Hepatocyte (in vitro differentiated cells): Measurements from ENCODE around the gene PRKAG2. TPM values are rescaled to one million over a fixed set of nuclear protein-coding genes. Genes with fewer than 3 reads are reported as not detected.
A peak's percentile ranks its signal among the peaks of the same experiment; 100 is the strongest.

Experiments used
- DNase-seq: peaks from one replicate; pipeline ENCODE4 v3.0.0-alpha.2; 2016; ENCODE audit warnings: low spot score
- H2AFZ ChIP-seq: fragments of 200-600 bp; sonication (generic); 2 replicates; pipeline ENCODE4 v1.6.0; 2016; ENCODE audit warnings: antibody characterized with exemption, mild to moderate bottlenecking
- H3K27ac ChIP-seq: fragments of 200-600 bp; sonication (generic); 2 replicates; pipeline ENCODE4 v1.5.1; 2016; ENCODE audit warnings: mild to moderate bottlenecking
- H3K27me3 ChIP-seq: fragments of 200-600 bp; sonication (generic); 2 replicates; pipeline ENCODE4 v1.6.1; 2016
- H3K36me3 ChIP-seq: fragments of 200-600 bp; sonication (generic); replicated peaks from 2 replicates; pipeline ENCODE4 v1.5.1; 2016; ENCODE audit warnings: low read depth; ENCODE audit not compliant: insufficient read depth
- H3K4me1 ChIP-seq: fragments of 200-600 bp; sonication (generic); 2 replicates; pipeline ENCODE4 v1.5.1; 2016; ENCODE audit warnings: mild to moderate bottlenecking, moderate library complexity; ENCODE audit not compliant: insufficient read depth
- H3K4me2 ChIP-seq: fragments of 200-600 bp; sonication (generic); 2 replicates; pipeline ENCODE4 v1.6.0; 2016
- H3K4me3 ChIP-seq: fragments of 200-600 bp; sonication (generic); 2 replicates; pipeline ENCODE4 v1.5.1; 2016; ENCODE audit warnings: mild to moderate bottlenecking
- H3K79me2 ChIP-seq: fragments of 200-600 bp; sonication (generic); 2 replicates; pipeline ENCODE4 v1.6.0; 2017; ENCODE audit warnings: mild to moderate bottlenecking
- H3K9me2 ChIP-seq: fragments of 200-600 bp; sonication (generic); replicated peaks from 2 replicates; pipeline ENCODE4 v1.6.0; 2017; ENCODE audit warnings: mild to moderate bottlenecking; ENCODE audit not compliant: insufficient read depth
- H3K9me3 ChIP-seq: fragments of 200-600 bp; sonication (generic); 2 replicates; pipeline ENCODE4 v1.5.1; 2016; ENCODE audit warnings: low read depth, mild to moderate bottlenecking
- H4K20me1 ChIP-seq: fragments of 200-600 bp; sonication (generic); 2 replicates; pipeline ENCODE4 v1.6.0; 2016; ENCODE audit warnings: mild to moderate bottlenecking; ENCODE audit not compliant: insufficient read depth, poor library complexity, severe bottlenecking
- EZH2 ChIP-seq: fragments of 200-600 bp; sonication (generic); IDR thresholded peaks from 2 replicates; pipeline ENCODE4 v1.6.1; 2016; ENCODE audit warnings: antibody characterized with exemption, mild to moderate bottlenecking, borderline replicate concordance
- EZH2phosphoT487 ChIP-seq: fragments of 200-600 bp; sonication (generic); IDR thresholded peaks from one replicate; pipeline ENCODE4 v1.6.1; 2018; ENCODE audit warnings: antibody characterized with exemption, mild to moderate bottlenecking, low read depth, moderate library complexity; ENCODE audit not compliant: unreplicated experiment, severe bottlenecking
- WGBS: methylation state at CpG from one replicate; pipeline ENCODE4 v1.1.6; 2016; ENCODE audit warnings: low lambda C conversion rate; ENCODE audit errors: missing lambda C conversion rate; 5-methylcytosine and 5-hydroxymethylcytosine counted together
- polyA plus RNA-seq: library from polyadenylated mRNA; unstranded; fragments of >200 nt; fragmentation: Nextera tagmentation; extraction: Ambion mirVana; gene quantifications from 2 replicates; pipeline ENCODE4 v1.2.1, GENCODE V29; 2016
- total RNA-seq: library from RNA; depleted of rRNA; stranded (reverse); fragments of >200 nt; gene quantifications from 2 replicates; pipeline ENCODE4 v1.2.3, GENCODE V29; 2014
- TF ChIP-seq, protein P1 (sequence below): fragments of 200-600 bp; sonication (generic); IDR thresholded peaks from 2 replicates; pipeline ENCODE4 v1.5.1; 2016; ENCODE audit warnings: antibody characterized with exemption, mild to moderate bottlenecking; ENCODE audit not compliant: poor library complexity

PRKAG2 gene
- total and polyA plus RNA-seq, 2 experiments from 2014 or later = 17.8 to 23.4 TPM

DNA sequence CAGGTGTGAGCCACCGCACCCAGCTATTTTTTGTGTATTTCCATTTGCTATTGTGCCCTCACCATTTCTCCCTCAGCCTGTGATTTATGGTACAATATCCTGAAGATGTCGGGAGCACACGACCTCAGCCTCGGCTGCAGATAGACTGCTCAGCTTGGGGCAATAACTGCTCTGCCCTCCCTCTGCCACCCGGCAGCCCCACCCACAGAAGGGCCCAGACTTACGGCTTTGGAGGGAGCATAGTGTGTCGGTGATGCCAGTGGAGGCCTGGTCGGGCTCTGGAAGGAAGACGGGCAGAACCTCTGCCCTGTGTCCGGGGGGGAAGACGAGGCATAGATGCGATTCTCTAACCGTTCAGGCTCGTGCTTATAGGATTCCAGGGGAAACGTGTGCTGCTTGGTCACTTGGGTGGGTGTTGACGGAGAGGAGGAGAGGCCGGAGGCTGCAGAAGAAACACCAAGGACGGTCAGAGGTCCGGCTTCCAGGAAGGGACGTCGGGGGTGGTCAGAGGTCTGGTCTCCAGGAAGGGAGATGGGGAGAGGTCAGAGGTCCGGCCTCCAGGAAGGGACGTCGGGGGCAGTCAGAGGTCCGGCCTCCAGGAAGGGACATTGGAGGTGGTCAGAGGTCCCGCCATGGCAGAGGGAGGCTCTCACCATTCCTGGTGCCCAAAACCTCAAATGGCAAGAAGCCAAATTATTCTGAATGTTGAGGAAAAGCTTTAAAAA, 201.6 kb downstream of the PRKAG2 start:
- 97% methylated on average over 26 of the region's 26 CpGs for WGBS
- Histone ChIP-seq H3K27me3 (no peaks in the 10 kb centered on the region), H3K4me3 (no peak overlapping the region), H3K4me1 (peaks cover 12% of the 10 kb centered on the region), H3K27ac (no peak overlapping the region), H3K9me3 (no peaks in the 10 kb centered on the region), H3K4me2 (no peak overlapping the region), H4K20me1 (no peaks in the 10 kb centered on the region), H3K79me2 (no peaks in the 10 kb centered on the region), H3K36me3 (no peaks in the 10 kb centered on the region), H2AFZ (no peak overlapping the region), H3K9me2 (no peaks in the 10 kb centered on the region)
- no peak for DNase-seq
- TF ChIP-seq EZH2 (no peak), EZH2phosphoT487 (no peak)
- TF ChIP-seq, protein P1, sequence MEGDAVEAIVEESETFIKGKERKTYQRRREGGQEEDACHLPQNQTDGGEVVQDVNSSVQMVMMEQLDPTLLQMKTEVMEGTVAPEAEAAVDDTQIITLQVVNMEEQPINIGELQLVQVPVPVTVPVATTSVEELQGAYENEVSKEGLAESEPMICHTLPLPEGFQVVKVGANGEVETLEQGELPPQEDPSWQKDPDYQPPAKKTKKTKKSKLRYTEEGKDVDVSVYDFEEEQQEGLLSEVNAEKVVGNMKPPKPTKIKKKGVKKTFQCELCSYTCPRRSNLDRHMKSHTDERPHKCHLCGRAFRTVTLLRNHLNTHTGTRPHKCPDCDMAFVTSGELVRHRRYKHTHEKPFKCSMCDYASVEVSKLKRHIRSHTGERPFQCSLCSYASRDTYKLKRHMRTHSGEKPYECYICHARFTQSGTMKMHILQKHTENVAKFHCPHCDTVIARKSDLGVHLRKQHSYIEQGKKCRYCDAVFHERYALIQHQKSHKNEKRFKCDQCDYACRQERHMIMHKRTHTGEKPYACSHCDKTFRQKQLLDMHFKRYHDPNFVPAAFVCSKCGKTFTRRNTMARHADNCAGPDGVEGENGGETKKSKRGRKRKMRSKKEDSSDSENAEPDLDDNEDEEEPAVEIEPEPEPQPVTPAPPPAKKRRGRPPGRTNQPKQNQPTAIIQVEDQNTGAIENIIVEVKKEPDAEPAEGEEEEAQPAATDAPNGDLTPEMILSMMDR = no peak

DNA sequence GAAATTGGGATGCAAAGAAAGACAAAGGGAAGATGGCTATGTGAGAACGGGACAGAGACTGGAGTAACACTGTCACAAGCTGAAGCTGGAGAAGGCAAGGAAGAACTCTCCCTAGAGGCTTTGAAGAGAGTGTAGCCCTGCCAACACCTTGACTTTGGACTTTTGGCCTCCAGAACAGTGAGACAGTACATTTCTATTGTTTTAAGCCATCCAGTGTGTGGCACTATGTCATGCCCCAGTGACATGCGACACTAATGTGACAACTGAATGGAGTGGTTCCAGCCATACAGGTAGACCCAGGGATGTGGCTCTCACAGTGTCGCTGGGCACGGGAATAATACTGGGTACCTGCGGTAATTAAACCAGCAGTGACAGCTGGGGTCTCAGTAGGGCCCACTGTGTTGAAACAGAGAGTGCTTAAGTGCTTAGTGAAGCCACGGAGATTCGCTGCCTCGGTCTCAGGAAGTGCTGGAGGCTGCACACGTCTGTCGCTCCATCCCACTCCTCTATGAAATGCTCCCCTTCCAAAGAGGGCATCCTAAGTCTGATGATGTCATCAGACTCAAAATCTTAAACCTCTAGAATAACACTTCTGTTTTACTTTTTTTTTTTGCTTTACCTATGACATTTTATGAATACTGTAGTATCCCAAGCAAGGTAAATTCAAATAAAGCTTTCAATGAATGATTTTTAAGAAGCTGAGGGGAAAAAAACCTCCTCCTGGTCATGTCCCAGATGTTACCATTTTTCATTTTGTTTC, 202.6 kb downstream of the PRKAG2 start:
- Histone ChIP-seq H2AFZ (no peak overlapping the region), H3K9me3 (no peaks in the 10 kb centered on the region), H3K4me2 (no peak overlapping the region), H3K4me3 (no peak overlapping the region), H3K4me1 (peaks cover 12% of the 10 kb centered on the region), H3K79me2 (no peaks in the 10 kb centered on the region), H3K27ac (no peak overlapping the region), H3K27me3 (no peaks in the 10 kb centered on the region), H3K36me3 (no peaks in the 10 kb centered on the region), H4K20me1 (no peaks in the 10 kb centered on the region), H3K9me2 (no peaks in the 10 kb centered on the region)
- TF ChIP-seq EZH2phosphoT487 = no peak
- TF ChIP-seq, protein P1 = no peak
- no peak for TF ChIP-seq EZH2
- 95% methylated on average over 10 of the region's 10 CpGs for WGBS
- DNase-seq = no peak

DNA sequence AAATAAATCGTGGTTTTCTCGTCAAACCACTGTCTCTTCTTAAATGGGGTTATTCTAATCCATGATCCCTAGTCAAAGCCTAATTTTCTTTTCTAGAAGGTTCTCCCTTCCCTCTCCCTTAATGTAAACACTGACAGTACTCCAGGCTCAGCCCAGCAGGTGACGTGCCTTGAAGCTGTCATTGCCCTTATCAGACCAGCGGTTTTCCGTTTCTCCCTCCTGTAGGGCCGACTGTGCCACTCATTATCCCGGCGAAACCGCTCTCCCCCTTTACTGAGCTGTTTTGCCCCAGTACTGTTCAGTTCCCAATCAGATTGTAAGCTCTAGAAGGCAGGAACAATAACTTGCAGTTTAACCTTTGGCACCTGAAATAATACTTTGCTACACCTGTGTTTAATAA, 203.7 kb downstream of the PRKAG2 start:
- WGBS = 48% methylated on average over 9 of the region's 9 CpGs
- Histone ChIP-seq H3K27ac (peak overlapping the region; percentile 58), H3K36me3 (no peaks in the 10 kb centered on the region), H2AFZ (peak overlapping the region; percentile 40), H3K4me2 (no peak overlapping the region), H4K20me1 (no peaks in the 10 kb centered on the region), H3K9me3 (no peaks in the 10 kb centered on the region), H3K4me3 (no peak overlapping the region), H3K9me2 (no peaks in the 10 kb centered on the region), H3K79me2 (no peaks in the 10 kb centered on the region), H3K27me3 (no peaks in the 10 kb centered on the region), H3K4me1 (peaks cover 12% of the 10 kb centered on the region)
- no peak for DNase-seq
- no peak for TF ChIP-seq EZH2
- no peak for TF ChIP-seq EZH2phosphoT487
- TF ChIP-seq, protein P1 = no peak
